ENCODE results near the gene MYBPC3. TPM values are rescaled to one million over a fixed set of nuclear protein-coding genes. Genes with fewer than 3 reads are reported as not detected.

The MYBPC3 gene
- total and polyA plus RNA-seq, 2 donors (not counting 1 experiment from before 2014, with no cell fraction given) = not detected

- Histone ChIP-seq H3K4me2 (ENCODE audit: extremely low read depth, insufficient read depth, low read length) (no peak overlapping the region), H3K27me3 (ENCODE audit: control insufficient read depth, insufficient read depth, low read length) (no peaks in the 10 kb centered on the region), H3K36me3 (ENCODE audit: control insufficient read depth, insufficient read depth, low read length) (no peaks in the 10 kb centered on the region), H3K79me2 (ENCODE audit: control insufficient read depth, insufficient read depth, low read length) (no peaks in the 10 kb centered on the region), H3K27ac (ENCODE audit: insufficient read depth, low read length) (no peak overlapping the region), H3K9me3 (ENCODE audit: control insufficient read depth, insufficient read depth, low read depth, low read length) (no peaks in the 10 kb centered on the region), H3K4me1 (ENCODE audit: control insufficient read depth, extremely low read depth, insufficient read depth, low read length) (peaks cover 8% of the 10 kb centered on the region), H3K9ac (ENCODE audit: insufficient read depth, low read length) (no peak overlapping the region), H3K4me3 (replicated peaks in 1 of 4; ENCODE audit: control extremely low read depth in 1 of 4, insufficient read depth in 1 of 4, low read depth in 3 of 4, low read length in 4 of 4) (no peak overlapping the region), H2AFZ (ENCODE audit: low read length) (no peak overlapping the region), H4K20me1 (ENCODE audit: control insufficient read depth, extremely low read depth, insufficient read depth, low read length) (no peaks in the 10 kb centered on the region)
- TF ChIP-seq EZH2 (IDR thresholded peaks at IDR 0.05; ENCODE audit: low read length, missing control alignments) = no peak
- TF ChIP-seq, protein P1, sequence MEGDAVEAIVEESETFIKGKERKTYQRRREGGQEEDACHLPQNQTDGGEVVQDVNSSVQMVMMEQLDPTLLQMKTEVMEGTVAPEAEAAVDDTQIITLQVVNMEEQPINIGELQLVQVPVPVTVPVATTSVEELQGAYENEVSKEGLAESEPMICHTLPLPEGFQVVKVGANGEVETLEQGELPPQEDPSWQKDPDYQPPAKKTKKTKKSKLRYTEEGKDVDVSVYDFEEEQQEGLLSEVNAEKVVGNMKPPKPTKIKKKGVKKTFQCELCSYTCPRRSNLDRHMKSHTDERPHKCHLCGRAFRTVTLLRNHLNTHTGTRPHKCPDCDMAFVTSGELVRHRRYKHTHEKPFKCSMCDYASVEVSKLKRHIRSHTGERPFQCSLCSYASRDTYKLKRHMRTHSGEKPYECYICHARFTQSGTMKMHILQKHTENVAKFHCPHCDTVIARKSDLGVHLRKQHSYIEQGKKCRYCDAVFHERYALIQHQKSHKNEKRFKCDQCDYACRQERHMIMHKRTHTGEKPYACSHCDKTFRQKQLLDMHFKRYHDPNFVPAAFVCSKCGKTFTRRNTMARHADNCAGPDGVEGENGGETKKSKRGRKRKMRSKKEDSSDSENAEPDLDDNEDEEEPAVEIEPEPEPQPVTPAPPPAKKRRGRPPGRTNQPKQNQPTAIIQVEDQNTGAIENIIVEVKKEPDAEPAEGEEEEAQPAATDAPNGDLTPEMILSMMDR (conservative IDR thresholded peaks at IDR 0.05 in 1 of 2, IDR thresholded peaks at IDR 0.05 in 1 of 2; ENCODE audit: low read depth in 1 of 2, low read length in 2 of 2) = no peak
- DNase-seq (ENCODE audit: low read depth in 2 of 2) = no peak
These were observed 38.6 kb upstream of the MYBPC3 start for GRCh38 chr11:47391077-47391583.

DNA sequence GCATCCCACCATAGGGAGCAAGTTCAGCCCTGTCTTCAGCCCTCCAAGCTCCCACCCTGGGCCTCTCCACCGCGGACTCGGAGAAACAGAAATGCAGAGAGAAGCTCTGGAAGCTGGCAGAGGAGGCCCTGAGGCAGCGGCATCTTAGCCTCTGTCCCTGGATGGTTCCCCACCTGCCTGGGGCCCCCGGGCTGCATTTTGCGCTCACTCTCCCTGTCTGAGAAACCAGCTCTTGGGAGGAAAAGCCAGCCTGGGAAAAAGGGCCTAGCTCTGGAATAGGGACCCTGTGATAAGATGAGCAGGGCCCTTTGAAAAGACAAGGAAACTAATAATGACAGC, 37.9 kb upstream of the MYBPC3 start:
- Histone ChIP-seq H3K4me1 (ENCODE audit: control insufficient read depth, extremely low read depth, insufficient read depth, low read length) (peaks cover 8% of the 10 kb centered on the region), H3K9me3 (ENCODE audit: control insufficient read depth, insufficient read depth, low read depth, low read length) (no peaks in the 10 kb centered on the region), H3K9ac (ENCODE audit: insufficient read depth, low read length) (no peak overlapping the region), H3K27ac (ENCODE audit: insufficient read depth, low read length) (no peak overlapping the region), H4K20me1 (ENCODE audit: control insufficient read depth, extremely low read depth, insufficient read depth, low read length) (no peaks in the 10 kb centered on the region), H3K36me3 (ENCODE audit: control insufficient read depth, insufficient read depth, low read length) (no peaks in the 10 kb centered on the region), H3K4me3 (replicated peaks in 1 of 4; ENCODE audit: control extremely low read depth in 1 of 4, insufficient read depth in 1 of 4, low read depth in 3 of 4, low read length in 4 of 4) (no peak overlapping the region), H2AFZ (ENCODE audit: low read length) (no peak overlapping the region), H3K79me2 (ENCODE audit: control insufficient read depth, insufficient read depth, low read length) (no peaks in the 10 kb centered on the region), H3K4me2 (ENCODE audit: extremely low read depth, insufficient read depth, low read length) (no peak overlapping the region), H3K27me3 (ENCODE audit: control insufficient read depth, insufficient read depth, low read length) (no peaks in the 10 kb centered on the region)
- no peak for DNase-seq (ENCODE audit: low read depth in 2 of 2)
- TF ChIP-seq, protein P1 (conservative IDR thresholded peaks at IDR 0.05 in 1 of 2, IDR thresholded peaks at IDR 0.05 in 1 of 2; ENCODE audit: low read depth in 1 of 2, low read length in 2 of 2) = no peak

DNA sequence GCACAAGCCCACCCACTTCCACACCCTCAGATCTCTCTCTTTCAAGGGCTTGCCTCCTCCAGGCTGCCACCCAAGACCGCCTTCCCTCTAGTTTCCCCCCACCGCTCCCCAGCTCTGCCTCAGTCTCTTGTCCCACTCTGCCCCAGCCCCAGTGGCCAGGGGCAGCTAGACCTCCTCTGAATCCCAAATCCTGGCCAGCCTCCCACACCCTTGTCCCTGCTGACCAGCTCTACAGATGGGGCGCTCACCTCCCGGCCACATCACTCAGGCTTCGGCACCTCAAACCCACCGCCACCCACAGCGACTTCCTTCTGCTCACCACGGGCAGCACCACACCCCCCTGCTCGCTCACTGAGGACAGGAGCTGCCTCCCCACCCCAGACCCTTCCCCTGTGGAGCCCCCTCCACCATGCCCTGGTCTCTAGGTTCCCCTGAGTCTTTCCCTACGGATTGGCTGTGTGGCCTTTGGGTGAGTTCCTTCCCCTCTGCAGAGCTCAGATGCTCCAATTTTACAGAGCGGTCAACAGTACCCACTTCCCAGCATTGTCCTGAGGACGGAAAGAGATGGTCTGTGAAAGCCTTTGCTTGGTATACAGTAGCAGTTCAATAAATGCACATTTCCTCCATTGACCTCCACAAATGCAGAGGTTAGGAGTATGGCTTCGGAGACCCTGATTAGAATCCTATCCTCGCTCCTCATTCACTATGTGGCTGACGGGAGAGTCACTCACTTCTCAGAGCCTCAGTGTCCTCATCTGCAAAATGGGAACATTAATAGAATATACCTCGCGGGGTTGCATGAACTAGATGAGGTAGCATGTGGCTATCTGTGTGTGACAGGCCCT, 37.3 kb upstream of the MYBPC3 start:
- TF ChIP-seq, protein P1 (conservative IDR thresholded peaks at IDR 0.05 in 1 of 2, IDR thresholded peaks at IDR 0.05 in 1 of 2; ENCODE audit: low read depth in 1 of 2, low read length in 2 of 2) = no peak
- TF ChIP-seq EZH2 (IDR thresholded peaks at IDR 0.05; ENCODE audit: low read length, missing control alignments) = no peak
- DNase-seq (ENCODE audit: low read depth in 2 of 2) = no peak
- Histone ChIP-seq H3K4me3 (replicated peaks in 1 of 4; ENCODE audit: control extremely low read depth in 1 of 4, insufficient read depth in 1 of 4, low read depth in 3 of 4, low read length in 4 of 4) (no peak overlapping the region), H3K79me2 (ENCODE audit: control insufficient read depth, insufficient read depth, low read length) (no peaks in the 10 kb centered on the region), H3K9me3 (ENCODE audit: control insufficient read depth, insufficient read depth, low read depth, low read length) (no peaks in the 10 kb centered on the region), H3K27ac (ENCODE audit: insufficient read depth, low read length) (no peak overlapping the region), H4K20me1 (ENCODE audit: control insufficient read depth, extremely low read depth, insufficient read depth, low read length) (no peaks in the 10 kb centered on the region), H3K36me3 (ENCODE audit: control insufficient read depth, insufficient read depth, low read length) (no peaks in the 10 kb centered on the region), H3K9ac (ENCODE audit: insufficient read depth, low read length) (no peak overlapping the region), H3K27me3 (ENCODE audit: control insufficient read depth, insufficient read depth, low read length) (no peaks in the 10 kb centered on the region), H2AFZ (ENCODE audit: low read length) (no peak overlapping the region), H3K4me1 (ENCODE audit: control insufficient read depth, extremely low read depth, insufficient read depth, low read length) (peaks cover 8% of the 10 kb centered on the region), H3K4me2 (ENCODE audit: extremely low read depth, insufficient read depth, low read length) (no peak overlapping the region)
